IPS-20b (cell line): ENCODE data around the gene FBXL17.

Experiments used
- H3K27ac ChIP-seq: one replicate; pipeline ENCODE4 v1.5.1; 2013; ENCODE audit warnings: low read length
- H3K27me3 ChIP-seq: 2 replicates; pipeline ENCODE4 v1.6.1; 2013; ENCODE audit warnings: mild to moderate bottlenecking, low read length, inconsistent platforms; ENCODE audit not compliant: insufficient read depth
- H3K36me3 ChIP-seq: 2 replicates; pipeline ENCODE4 v1.6.1; 2013; ENCODE audit warnings: low read depth, mild to moderate bottlenecking, inconsistent platforms, low read length, moderate library complexity; ENCODE audit not compliant: insufficient read depth
- H3K4me1 ChIP-seq: 2 replicates; pipeline ENCODE4 v1.6.1; 2013; ENCODE audit warnings: mild to moderate bottlenecking, control low read depth, inconsistent platforms, low read length, moderate library complexity; ENCODE audit not compliant: insufficient read depth
- H3K4me3 ChIP-seq: 2 replicates; pipeline ENCODE4 v1.5.1; 2013; ENCODE audit warnings: mild to moderate bottlenecking, low read length, inconsistent platforms
- H3K9ac ChIP-seq: 2 replicates; pipeline ENCODE4 v1.6.1; 2013; ENCODE audit warnings: low read depth, mild to moderate bottlenecking, inconsistent platforms, low read length, moderate library complexity
- H3K9me3 ChIP-seq: 2 replicates; pipeline ENCODE4 v1.6.1; 2013; ENCODE audit warnings: mild to moderate bottlenecking, low read depth, low read length, inconsistent platforms; ENCODE audit not compliant: insufficient read depth

Gene FBXL17

GRCh38 chr5:108064302-108064701 is 317.6 kb downstream of the FBXL17 start:
- Histone ChIP-seq H3K4me3 (no peak overlapping the region), H3K27ac (no peak overlapping the region), H3K9me3 (no peaks in the 10 kb centered on the region), H3K36me3 (no peaks in the 10 kb centered on the region), H3K27me3 (no peaks in the 10 kb centered on the region), H3K9ac (no peak overlapping the region), H3K4me1 (peaks cover 5% of the 10 kb centered on the region; the same call in 1 of the 2 replicates)

- Histone ChIP-seq H3K4me3 (no peak overlapping the region), H3K27me3 (no peaks in the 10 kb centered on the region), H3K36me3 (no peaks in the 10 kb centered on the region)
Measured at GRCh38 chr5:108061941-108062340, 320.0 kb downstream of the FBXL17 start.

GRCh38 chr5:108060340-108060739 is 321.6 kb downstream of the FBXL17 start:
- no peak overlapping the region for H3K9ac ChIP-seq
- no peak overlapping the region for H3K27ac ChIP-seq
- no peaks in the 10 kb centered on the region for H3K36me3 ChIP-seq
- H3K4me1 ChIP-seq = peaks cover 5% of the 10 kb centered on the region; the same call in 1 of the 2 replicates
- H3K4me3 ChIP-seq = no peak overlapping the region
- no peaks in the 10 kb centered on the region for H3K27me3 ChIP-seq
- no peaks in the 10 kb centered on the region for H3K9me3 ChIP-seq

More at GRCh38 chr5:108061941-108062340, 320.0 kb downstream of the FBXL17 start:
- Histone ChIP-seq H3K9me3 (no peaks in the 10 kb centered on the region), H3K4me1 (peaks cover 5% of the 10 kb centered on the region; the same call in 1 of the 2 replicates), H3K27ac (no peak overlapping the region), H3K9ac (no peak overlapping the region)

- H3K4me1 ChIP-seq = peaks cover 5% of the 10 kb centered on the region; the same call in 1 of the 2 replicates
- no peak overlapping the region for H3K27ac ChIP-seq
- H3K27me3 ChIP-seq = no peaks in the 10 kb centered on the region
- no peaks in the 10 kb centered on the region for H3K36me3 ChIP-seq
- H3K9me3 ChIP-seq = no peaks in the 10 kb centered on the region
- no peak overlapping the region for H3K4me3 ChIP-seq
- H3K9ac ChIP-seq = no peak overlapping the region
Measured at GRCh38 chr5:108059334-108059733, 322.6 kb downstream of the FBXL17 start.

GRCh38 chr5:108054349-108054748 is 327.5 kb downstream of the FBXL17 start:
- no peaks in the 10 kb centered on the region for H3K4me1 ChIP-seq
- no peak overlapping the region for H3K9ac ChIP-seq
- H3K4me3 ChIP-seq = no peak overlapping the region
- H3K27me3 ChIP-seq = no peaks in the 10 kb centered on the region
- H3K36me3 ChIP-seq = no peaks in the 10 kb centered on the region
- no peak overlapping the region for H3K27ac ChIP-seq
- no peaks in the 10 kb centered on the region for H3K9me3 ChIP-seq

GRCh38 chr5:108046955-108047670 is 334.8 kb downstream of the FBXL17 start:
- no peak overlapping the region for H3K9ac ChIP-seq
- no peaks in the 10 kb centered on the region for H3K27me3 ChIP-seq
- no peak overlapping the region for H3K27ac ChIP-seq
- H3K4me3 ChIP-seq = no peak overlapping the region
- peaks cover 7% of the 10 kb centered on the region; the same call in 1 of the 2 replicates for H3K4me1 ChIP-seq
- H3K36me3 ChIP-seq = no peaks in the 10 kb centered on the region
- H3K9me3 ChIP-seq = no peaks in the 10 kb centered on the region

GRCh38 chr5:108036482-108036881 is 345.4 kb downstream of the FBXL17 start:
- H3K9me3 ChIP-seq = no peaks in the 10 kb centered on the region
- H3K4me3 ChIP-seq = no peak overlapping the region
- H3K4me1 ChIP-seq = peaks cover 4% of the 10 kb centered on the region; the same call in 1 of the 2 replicates
- H3K27ac ChIP-seq = no peak overlapping the region
- no peaks in the 10 kb centered on the region for H3K27me3 ChIP-seq
- H3K36me3 ChIP-seq = no peaks in the 10 kb centered on the region
- H3K9ac ChIP-seq = no peak overlapping the region

GRCh38 chr5:108028883-108029282 is 353.0 kb downstream of the FBXL17 start:
- H3K4me1 ChIP-seq = no peaks in the 10 kb centered on the region
- no peaks in the 10 kb centered on the region for H3K36me3 ChIP-seq
- H3K9me3 ChIP-seq = no peaks in the 10 kb centered on the region
- no peaks in the 10 kb centered on the region for H3K27me3 ChIP-seq
- H3K9ac ChIP-seq = no peak overlapping the region
- no peak overlapping the region for H3K27ac ChIP-seq
- H3K4me3 ChIP-seq = no peak overlapping the region

- Histone ChIP-seq H3K4me3 (no peak overlapping the region), H3K27ac (no peak overlapping the region), H3K9me3 (no peaks in the 10 kb centered on the region), H3K9ac (no peak overlapping the region), H3K36me3 (no peaks in the 10 kb centered on the region), H3K27me3 (no peaks in the 10 kb centered on the region), H3K4me1 (no peaks in the 10 kb centered on the region)
Measured at GRCh38 chr5:108028412-108028811, 353.5 kb downstream of the FBXL17 start.

GRCh38 chr5:108025957-108026356 is 355.9 kb downstream of the FBXL17 start:
- H3K27ac ChIP-seq = no peak overlapping the region
- H3K9me3 ChIP-seq = no peaks in the 10 kb centered on the region
- no peak overlapping the region for H3K4me3 ChIP-seq
- no peaks in the 10 kb centered on the region for H3K27me3 ChIP-seq
- no peaks in the 10 kb centered on the region for H3K4me1 ChIP-seq
- H3K9ac ChIP-seq = no peak overlapping the region
- H3K36me3 ChIP-seq = no peaks in the 10 kb centered on the region

GRCh38 chr5:108024986-108025385 is 356.9 kb downstream of the FBXL17 start:
- Histone ChIP-seq H3K36me3 (no peaks in the 10 kb centered on the region), H3K9ac (no peak overlapping the region), H3K4me3 (no peak overlapping the region), H3K9me3 (no peaks in the 10 kb centered on the region), H3K4me1 (no peaks in the 10 kb centered on the region), H3K27ac (no peak overlapping the region), H3K27me3 (no peaks in the 10 kb centered on the region)

GRCh38 chr5:108016101-108016500 is 365.8 kb downstream of the FBXL17 start:
- H3K27ac ChIP-seq = no peak overlapping the region
- no peaks in the 10 kb centered on the region for H3K9me3 ChIP-seq
- no peak overlapping the region for H3K9ac ChIP-seq
- no peak overlapping the region for H3K4me3 ChIP-seq
- peaks cover 6% of the 10 kb centered on the region; the same call in 1 of the 2 replicates for H3K4me1 ChIP-seq
- no peaks in the 10 kb centered on the region for H3K27me3 ChIP-seq
- no peaks in the 10 kb centered on the region for H3K36me3 ChIP-seq
